GM12891 (cell line): Measurements from ENCODE around the gene SLC4A1AP.

Experiments
- POLR2A ChIP-seq: IDR thresholded peaks from 2 replicates; pipeline ENCODE4 v1.6.1; 2011; ENCODE audit warnings: low read depth, low read length, control low read depth
- POLR2AphosphoS5 ChIP-seq: IDR thresholded peaks from 2 replicates; pipeline ENCODE4 v1.6.1; 2011; ENCODE audit warnings: low read depth, low read length, control low read depth
- TAF1 ChIP-seq: IDR thresholded peaks from 2 replicates; pipeline ENCODE4 v1.6.1; 2011; ENCODE audit warnings: low read depth, low read length, control low read depth

DNA sequence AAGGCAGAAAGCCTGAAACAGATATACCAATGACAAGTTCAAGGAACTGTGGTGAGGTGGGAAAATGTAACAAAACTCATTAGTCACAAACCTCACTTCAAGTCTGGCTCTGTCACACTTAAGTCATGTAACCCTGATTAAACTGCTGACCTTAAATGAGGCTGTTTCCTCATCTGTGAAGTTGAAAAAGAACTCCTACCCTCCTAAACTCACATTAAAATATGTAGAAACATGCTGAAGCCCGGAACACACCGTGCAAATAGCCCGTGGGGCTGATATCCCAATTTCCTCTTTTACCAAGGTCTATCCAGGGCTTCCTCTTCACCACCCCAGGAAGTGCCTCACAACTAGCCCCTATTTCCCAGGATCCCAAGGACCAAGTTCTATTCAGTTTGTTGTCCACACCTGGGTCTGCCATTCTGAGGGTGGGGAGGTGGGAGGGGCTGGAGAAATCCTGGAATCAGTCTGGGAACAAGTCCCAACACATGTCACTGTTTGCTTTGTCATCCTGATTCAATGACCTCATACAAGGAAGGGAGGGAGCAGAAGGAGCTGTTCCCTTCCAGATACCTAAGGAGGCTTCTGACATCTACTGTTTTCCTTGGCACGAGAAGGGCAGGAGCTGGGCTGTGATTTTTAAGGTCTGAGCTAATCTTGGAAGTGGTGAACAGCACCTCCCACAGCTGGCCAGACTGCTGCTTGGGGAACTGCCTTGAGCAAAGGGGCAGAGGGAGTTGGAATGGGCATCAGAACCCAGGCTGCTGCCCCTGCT, 42.3 kb downstream of the SLC4A1AP start:
- TF ChIP-seq POLR2A = no peak
- no peak for TF ChIP-seq TAF1
- TF ChIP-seq POLR2AphosphoS5 = no peak
